CD4-positive, alpha-beta T cell treated with Interleukin-21 for 1 hour (primary cell): ENCODE data around the gene HTR2A.
"Not testable (repeated sequence)": the region's sequence is repeated elsewhere in the genome, so short reads cannot be mapped to it uniquely, and the experiment has no call there.

ENCODE experiments used
- DNase-seq: peaks from one replicate; pipeline ENCODE4 v3.0.0-alpha.2; 2020

HTR2A gene

GRCh38 chr13:46866150-46866549 is 30.7 kb downstream of the HTR2A start:
- DNase-seq = peak; percentile 1

GRCh38 chr13:46864941-46865340 is 31.9 kb downstream of the HTR2A start:
- DNase-seq = no peak

- DNase-seq = no peak
These were observed 34.9 kb downstream of the HTR2A start for GRCh38 chr13:46861959-46862358.

- no peak for DNase-seq
These were observed 36.1 kb downstream of the HTR2A start for GRCh38 chr13:46860722-46861121.

GRCh38 chr13:46858776-46859175 is 38.1 kb downstream of the HTR2A start:
- no peak for DNase-seq

- DNase-seq = no peak
These were observed 38.7 kb downstream of the HTR2A start for GRCh38 chr13:46858163-46858562.

- no peak for DNase-seq
These were observed 41.2 kb downstream of the HTR2A start for GRCh38 chr13:46855664-46856063.

GRCh38 chr13:46855166-46855565 is 41.7 kb downstream of the HTR2A start:
- DNase-seq = no peak

- no peak for DNase-seq
These were observed 44.7 kb downstream of the HTR2A start for GRCh38 chr13:46852168-46852567.

GRCh38 chr13:46850214-46850613 is 46.6 kb downstream of the HTR2A start:
- DNase-seq = no peak

GRCh38 chr13:46846726-46847125 is 50.1 kb downstream of the HTR2A start:
- no peak for DNase-seq

GRCh38 chr13:46845146-46845545 is 51.7 kb downstream of the HTR2A start:
- DNase-seq = no peak

- DNase-seq = no peak
These were observed 52.4 kb downstream of the HTR2A start for GRCh38 chr13:46844431-46844830.

GRCh38 chr13:46839399-46839798 is 57.5 kb downstream of the HTR2A start:
- DNase-seq = no peak

GRCh38 chr13:46834657-46835056 is 62.2 kb downstream of the HTR2A start:
- DNase-seq = no peak

- peak; percentile 40 for DNase-seq
These were observed 65.2 kb downstream of the HTR2A start for GRCh38 chr13:46831588-46832194.

GRCh38 chr13:46830405-46831005 is 66.3 kb downstream of the HTR2A start:
- DNase-seq = no peak

GRCh38 chr13:46822551-46822950 is 74.3 kb downstream of the HTR2A start:
- DNase-seq = no peak

GRCh38 chr13:46817838-46818476 is 78.9 kb downstream of the HTR2A start:
- DNase-seq = no peak

GRCh38 chr13:46817095-46817494 is 79.8 kb downstream of the HTR2A start:
- no peak for DNase-seq

- no peak for DNase-seq
These were observed 80.5 kb downstream of the HTR2A start for GRCh38 chr13:46816371-46816770.

- DNase-seq = no peak
These were observed 84.5 kb downstream of the HTR2A start for GRCh38 chr13:46812301-46812797.

- DNase-seq = no peak
These were observed 86.4 kb downstream of the HTR2A start for GRCh38 chr13:46810440-46810839.

- DNase-seq = not testable (repeated sequence)
These were observed 91.9 kb downstream of the HTR2A start for GRCh38 chr13:46804921-46805320.
